ENCODE measurements around the gene MTA2. TPM values are rescaled to one million over a fixed set of nuclear protein-coding genes. Genes with fewer than 3 reads are reported as not detected.

MTA2 gene
- total and polyA plus RNA-seq, 10 of the 15 experiments (the other 5 are each of a cell fraction or from before 2014, with no cell fraction given) = 6.7 to 201 (median 113) TPM

GRCh38 chr11:62591448-62592145, 10.1 kb downstream of the MTA2 start, which contains the start of gene TUT1 (continued):
- no peak for TF ChIP-seq NFXL1 (IDR thresholded peaks at IDR 0.05; ENCODE audit: borderline replicate concordance)
- TF ChIP-seq, protein P1, sequence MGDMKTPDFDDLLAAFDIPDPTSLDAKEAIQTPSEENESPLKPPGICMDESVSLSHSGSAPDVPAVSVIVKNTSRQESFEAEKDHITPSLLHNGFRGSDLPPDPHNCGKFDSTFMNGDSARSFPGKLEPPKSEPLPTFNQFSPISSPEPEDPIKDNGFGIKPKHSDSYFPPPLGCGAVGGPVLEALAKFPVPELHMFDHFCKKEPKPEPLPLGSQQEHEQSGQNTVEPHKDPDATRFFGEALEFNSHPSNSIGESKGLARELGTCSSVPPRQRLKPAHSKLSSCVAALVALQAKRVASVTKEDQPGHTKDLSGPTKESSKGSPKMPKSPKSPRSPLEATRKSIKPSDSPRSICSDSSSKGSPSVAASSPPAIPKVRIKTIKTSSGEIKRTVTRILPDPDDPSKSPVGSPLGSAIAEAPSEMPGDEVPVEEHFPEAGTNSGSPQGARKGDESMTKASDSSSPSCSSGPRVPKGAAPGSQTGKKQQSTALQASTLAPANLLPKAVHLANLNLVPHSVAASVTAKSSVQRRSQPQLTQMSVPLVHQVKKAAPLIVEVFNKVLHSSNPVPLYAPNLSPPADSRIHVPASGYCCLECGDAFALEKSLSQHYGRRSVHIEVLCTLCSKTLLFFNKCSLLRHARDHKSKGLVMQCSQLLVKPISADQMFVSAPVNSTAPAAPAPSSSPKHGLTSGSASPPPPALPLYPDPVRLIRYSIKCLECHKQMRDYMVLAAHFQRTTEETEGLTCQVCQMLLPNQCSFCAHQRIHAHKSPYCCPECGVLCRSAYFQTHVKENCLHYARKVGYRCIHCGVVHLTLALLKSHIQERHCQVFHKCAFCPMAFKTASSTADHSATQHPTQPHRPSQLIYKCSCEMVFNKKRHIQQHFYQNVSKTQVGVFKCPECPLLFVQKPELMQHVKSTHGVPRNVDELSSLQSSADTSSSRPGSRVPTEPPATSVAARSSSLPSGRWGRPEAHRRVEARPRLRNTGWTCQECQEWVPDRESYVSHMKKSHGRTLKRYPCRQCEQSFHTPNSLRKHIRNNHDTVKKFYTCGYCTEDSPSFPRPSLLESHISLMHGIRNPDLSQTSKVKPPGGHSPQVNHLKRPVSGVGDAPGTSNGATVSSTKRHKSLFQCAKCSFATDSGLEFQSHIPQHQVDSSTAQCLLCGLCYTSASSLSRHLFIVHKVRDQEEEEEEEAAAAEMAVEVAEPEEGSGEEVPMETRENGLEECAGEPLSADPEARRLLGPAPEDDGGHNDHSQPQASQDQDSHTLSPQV (IDR thresholded peaks at IDR 0.05) = no peak; the same call in 1 of the 2 replicates
- TF ChIP-seq ETV6 (conservative IDR thresholded peaks at IDR 0.05 in 1 of 2, IDR thresholded peaks at IDR 0.05 in 1 of 2; ENCODE audit: borderline replicate concordance in 1 of 2, low read depth in 1 of 2) = no peak; a peak in 1 of 4 replicates
- TF ChIP-seq BRCA1 (IDR thresholded peaks at IDR 0.05; ENCODE audit: low read depth, low read length) = no peak
- no peak for TF ChIP-seq EZH2 (IDR thresholded peaks at IDR 0.05; ENCODE audit: borderline replicate concordance, control insufficient read depth, low read depth, low read length)
- TF ChIP-seq POLR2AphosphoS2 (IDR thresholded peaks at IDR 0.05; ENCODE audit: low read depth, low read length) = peak; percentile 96
- TF ChIP-seq RFX5 (IDR thresholded peaks at IDR 0.05; ENCODE audit: low read depth, low read length) = peak; percentile 85
- no peak for TF ChIP-seq BCL11A (IDR thresholded peaks at IDR 0.05; ENCODE audit: low read depth, low read length)
- TF ChIP-seq MXI1 (IDR thresholded peaks at IDR 0.05; ENCODE audit: low read depth, low read length) = peak; percentile 92
- TF ChIP-seq PKNOX1 (IDR thresholded peaks at IDR 0.05) = peak; percentile 85
- TF ChIP-seq MTA3 (IDR thresholded peaks at IDR 0.05; ENCODE audit: borderline replicate concordance, low read length) = no peak
- peak; percentile 51; the same call in 1 of the 2 replicates for TF ChIP-seq ZBED1 (IDR thresholded peaks at IDR 0.05; ENCODE audit: borderline replicate concordance)
- TF ChIP-seq, protein P2, sequence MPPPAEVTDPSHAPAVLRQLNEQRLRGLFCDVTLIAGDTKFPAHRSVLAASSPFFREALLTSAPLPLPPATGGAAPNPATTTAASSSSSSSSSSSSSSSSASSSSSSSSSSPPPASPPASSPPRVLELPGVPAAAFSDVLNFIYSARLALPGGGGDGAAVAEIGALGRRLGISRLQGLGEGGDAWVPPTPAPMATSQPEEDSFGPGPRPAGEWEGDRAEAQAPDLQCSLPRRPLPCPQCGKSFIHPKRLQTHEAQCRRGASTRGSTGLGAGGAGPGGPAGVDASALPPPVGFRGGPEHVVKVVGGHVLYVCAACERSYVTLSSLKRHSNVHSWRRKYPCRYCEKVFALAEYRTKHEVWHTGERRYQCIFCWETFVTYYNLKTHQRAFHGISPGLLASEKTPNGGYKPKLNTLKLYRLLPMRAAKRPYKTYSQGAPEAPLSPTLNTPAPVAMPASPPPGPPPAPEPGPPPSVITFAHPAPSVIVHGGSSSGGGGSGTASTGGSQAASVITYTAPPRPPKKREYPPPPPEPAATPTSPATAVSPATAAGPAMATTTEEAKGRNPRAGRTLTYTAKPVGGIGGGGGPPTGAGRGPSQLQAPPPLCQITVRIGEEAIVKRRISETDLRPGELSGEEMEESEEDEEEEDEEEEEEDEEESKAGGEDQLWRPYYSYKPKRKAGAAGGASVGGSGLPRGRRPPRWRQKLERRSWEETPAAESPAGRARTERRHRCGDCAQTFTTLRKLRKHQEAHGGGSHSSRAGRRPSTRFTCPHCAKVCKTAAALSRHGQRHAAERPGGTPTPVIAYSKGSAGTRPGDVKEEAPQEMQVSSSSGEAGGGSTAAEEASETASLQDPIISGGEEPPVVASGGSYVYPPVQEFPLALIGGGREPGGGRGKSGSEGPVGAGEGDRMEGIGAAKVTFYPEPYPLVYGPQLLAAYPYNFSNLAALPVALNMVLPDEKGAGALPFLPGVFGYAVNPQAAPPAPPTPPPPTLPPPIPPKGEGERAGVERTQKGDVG (CRISPR knock-in tag; IDR thresholded peaks at IDR 0.05) = no peak
- peak; percentile 90 for TF ChIP-seq IRF4 (IDR thresholded peaks at IDR 0.05; ENCODE audit: low read depth, low read length)
- TF ChIP-seq NRF1 (conservative IDR thresholded peaks at IDR 0.05; ENCODE audit: low read depth, low read length) = no peak
- peak; percentile 18 for TF ChIP-seq MEF2B (IDR thresholded peaks at IDR 0.05; ENCODE audit: partially characterized antibody, poor library complexity, severe bottlenecking)
- no peak for TF ChIP-seq ZNF384 (IDR thresholded peaks at IDR 0.05; ENCODE audit: borderline replicate concordance, low read depth, low read length)
- TF ChIP-seq POLR2A (IDR thresholded peaks at IDR 0.05; ENCODE audit: low read depth, low read length) = peak; percentile 97
- TF ChIP-seq PML (IDR thresholded peaks at IDR 0.05; ENCODE audit: low read length) = peak; percentile 97
- TF ChIP-seq MYC (IDR thresholded peaks at IDR 0.05; ENCODE audit: insufficient read depth, insufficient read length, insufficient replicate concordance, low read length, severe bottlenecking) = no peak
- TF ChIP-seq CBFB (IDR thresholded peaks at IDR 0.05; ENCODE audit: low read depth) = peak; percentile 55; the same call in 1 of the 2 replicates
- no peak for TF ChIP-seq SUZ12 (IDR thresholded peaks at IDR 0.05; ENCODE audit: unreplicated experiment)
- 0 out of 2 replicates have a peak, but pooled peaks have one; percentile 80 for TF ChIP-seq CBX5 (IDR thresholded peaks at IDR 0.05; ENCODE audit: low read depth)

All from GM12878 (cell line).